ENCODE results near the gene CENPX. TPM values are rescaled to one million over a fixed set of nuclear protein-coding genes. Genes with fewer than 3 reads are reported as not detected.
A peak's percentile ranks its signal among the peaks of the same experiment; 100 is the strongest.

Gene CENPX
- total and polyA plus RNA-seq, 2 donors (not counting 3 experiments of a cell fraction or from before 2014, with no cell fraction given) = 56.2 to 67.2 TPM

DNA sequence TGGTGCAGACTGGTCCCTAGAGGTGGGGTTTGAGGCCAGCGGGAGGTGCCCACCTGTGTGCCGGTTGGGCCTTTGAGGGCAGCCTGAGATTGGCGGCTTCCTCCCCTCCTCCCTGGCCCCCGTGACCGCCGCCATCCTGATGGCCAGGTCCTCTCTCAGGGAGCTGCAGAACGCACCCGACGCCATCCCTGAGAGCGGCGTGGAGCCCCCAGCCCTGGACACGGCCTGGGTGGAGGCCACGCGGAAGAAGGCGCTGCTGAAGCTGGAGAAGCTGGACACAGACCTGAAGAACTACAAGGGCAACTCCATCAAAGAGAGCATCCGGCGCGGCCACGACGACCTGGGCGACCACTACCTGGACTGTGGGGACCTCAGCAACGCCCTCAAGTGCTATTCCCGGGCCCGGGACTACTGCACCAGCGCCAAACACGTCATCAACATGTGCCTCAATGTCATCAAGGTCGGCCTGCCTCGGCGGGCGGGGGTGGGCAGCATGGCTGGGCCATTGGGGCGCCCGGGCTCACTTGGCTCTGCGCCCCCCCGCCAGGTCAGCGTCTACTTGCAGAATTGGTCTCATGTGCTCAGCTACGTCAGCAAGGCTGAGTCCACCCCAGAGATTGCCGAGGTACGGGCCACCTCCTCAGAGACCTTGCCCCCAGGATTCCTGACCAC is 31.8 kb upstream of the CENPX start:
- ChIA-PET CTCF (interaction anchor here (0.8 to 1.1 kb wide), 2 partner anchors 10 to 24 kb away, joined by 4 to 5 read pairs; no protein-coding TSS in a partner anchor), POLR2A (no interaction called here)
- BruUV-seq (replicated peaks) = TSS peak; percentile 8
- H2AFZ ChIP-seq (ENCODE audit: low read depth, low read length) = no peak overlapping the region
- dilution Hi-C loops (cut with MboI; ENCODE audit: extremely low pct_ligation_motif_present, low sequenced_read_pairs) = no loop called here
- no peaks in the 10 kb centered on the region for H3K27me3 ChIP-seq (ENCODE audit: control insufficient read depth in 2 of 2, insufficient read depth in 2 of 2, low read length in 2 of 2)
- no peak overlapping the region for H3K9ac ChIP-seq (replicated peaks; ENCODE audit: extremely low read depth, insufficient read depth, low read length)
- H3K9me3 ChIP-seq (replicated peaks; ENCODE audit: control insufficient read depth, insufficient read depth, low read length) = no peaks in the 10 kb centered on the region
- peaks cover 12 to 39% of the 10 kb centered on the region in 2 experiments for H3K36me3 ChIP-seq (ENCODE audit: control insufficient read depth in 2 of 2, extremely low read depth in 1 of 2, insufficient read depth in 2 of 2, low read length in 2 of 2)
- H3K27ac ChIP-seq (ENCODE audit: insufficient read depth, low read depth, low read length) = no peak overlapping the region
- no peak overlapping the region for H3K4me3 ChIP-seq (replicated peaks in 1 of 3; ENCODE audit: insufficient read depth in 1 of 3, low read depth in 1 of 3, low read length in 3 of 3)
- TF ChIP-seq MYC (IDR thresholded peaks at IDR 0.05; ENCODE audit: low read depth, low read length) (no peak), GATA2 (IDR thresholded peaks at IDR 0.05; ENCODE audit: insufficient read depth, insufficient read length, low read depth, low read length) (no peak), JUN (IDR thresholded peaks at IDR 0.05; ENCODE audit: borderline replicate concordance, insufficient read depth, insufficient read length, low read depth) (no peak), POLR2A (IDR thresholded peaks at IDR 0.05; ENCODE audit: low read depth, low read length) (no peak), POLR2AphosphoS5 (IDR thresholded peaks at IDR 0.05; ENCODE audit: insufficient read depth, low read depth, low read length) (no peak)
- TF ChIP-seq, protein P1, sequence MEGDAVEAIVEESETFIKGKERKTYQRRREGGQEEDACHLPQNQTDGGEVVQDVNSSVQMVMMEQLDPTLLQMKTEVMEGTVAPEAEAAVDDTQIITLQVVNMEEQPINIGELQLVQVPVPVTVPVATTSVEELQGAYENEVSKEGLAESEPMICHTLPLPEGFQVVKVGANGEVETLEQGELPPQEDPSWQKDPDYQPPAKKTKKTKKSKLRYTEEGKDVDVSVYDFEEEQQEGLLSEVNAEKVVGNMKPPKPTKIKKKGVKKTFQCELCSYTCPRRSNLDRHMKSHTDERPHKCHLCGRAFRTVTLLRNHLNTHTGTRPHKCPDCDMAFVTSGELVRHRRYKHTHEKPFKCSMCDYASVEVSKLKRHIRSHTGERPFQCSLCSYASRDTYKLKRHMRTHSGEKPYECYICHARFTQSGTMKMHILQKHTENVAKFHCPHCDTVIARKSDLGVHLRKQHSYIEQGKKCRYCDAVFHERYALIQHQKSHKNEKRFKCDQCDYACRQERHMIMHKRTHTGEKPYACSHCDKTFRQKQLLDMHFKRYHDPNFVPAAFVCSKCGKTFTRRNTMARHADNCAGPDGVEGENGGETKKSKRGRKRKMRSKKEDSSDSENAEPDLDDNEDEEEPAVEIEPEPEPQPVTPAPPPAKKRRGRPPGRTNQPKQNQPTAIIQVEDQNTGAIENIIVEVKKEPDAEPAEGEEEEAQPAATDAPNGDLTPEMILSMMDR (IDR thresholded peaks at IDR 0.05; ENCODE audit: extremely low read depth in 1 of 2, insufficient read depth in 1 of 2, low read depth in 1 of 2, low read length in 2 of 2) = no peak
- peaks cover 11% of the 10 kb centered on the region for H3K79me2 ChIP-seq (ENCODE audit: control insufficient read depth, insufficient read depth, low read length)
- peaks cover 11% of the 10 kb centered on the region for H3K4me1 ChIP-seq (ENCODE audit: control insufficient read depth, extremely low read depth, insufficient read depth, low read length)
- no peak for DNase-seq (ENCODE audit: low read depth, low spot score)
- no peaks in the 10 kb centered on the region for H3K9me1 ChIP-seq (replicated peaks; ENCODE audit: control insufficient read depth, extremely low read depth, insufficient read depth, low read length)
- H3K4me2 ChIP-seq (ENCODE audit: insufficient read depth, low read length) = no peak overlapping the region
- no peak for FAIRE-seq
- intact Hi-C loops (cut with micrococcal nuclease) = no loop called here
- no peaks in the 10 kb centered on the region for H4K20me1 ChIP-seq (replicated peaks; ENCODE audit: control insufficient read depth, extremely low read depth, insufficient read depth, low read length)
